Hepatocyte (in vitro differentiated cells): ENCODE measurements around the gene ETV5. TPM values are rescaled to one million over a fixed set of nuclear protein-coding genes. Genes with fewer than 3 reads are reported as not detected.

Source experiments
- DNase-seq: peaks from one replicate; pipeline ENCODE4 v3.0.0-alpha.2; 2016; ENCODE audit warnings: low spot score
- H2AFZ ChIP-seq: fragments of 200-600 bp; sonication (generic); 2 replicates; pipeline ENCODE4 v1.6.0; 2016; ENCODE audit warnings: antibody characterized with exemption, mild to moderate bottlenecking
- H3K27ac ChIP-seq: fragments of 200-600 bp; sonication (generic); 2 replicates; pipeline ENCODE4 v1.5.1; 2016; ENCODE audit warnings: mild to moderate bottlenecking
- H3K27me3 ChIP-seq: fragments of 200-600 bp; sonication (generic); 2 replicates; pipeline ENCODE4 v1.6.1; 2016
- H3K36me3 ChIP-seq: fragments of 200-600 bp; sonication (generic); replicated peaks from 2 replicates; pipeline ENCODE4 v1.5.1; 2016; ENCODE audit warnings: low read depth; ENCODE audit not compliant: insufficient read depth
- H3K4me1 ChIP-seq: fragments of 200-600 bp; sonication (generic); 2 replicates; pipeline ENCODE4 v1.5.1; 2016; ENCODE audit warnings: mild to moderate bottlenecking, moderate library complexity; ENCODE audit not compliant: insufficient read depth
- H3K4me2 ChIP-seq: fragments of 200-600 bp; sonication (generic); 2 replicates; pipeline ENCODE4 v1.6.0; 2016
- H3K4me3 ChIP-seq: fragments of 200-600 bp; sonication (generic); 2 replicates; pipeline ENCODE4 v1.5.1; 2016; ENCODE audit warnings: mild to moderate bottlenecking
- H3K79me2 ChIP-seq: fragments of 200-600 bp; sonication (generic); 2 replicates; pipeline ENCODE4 v1.6.0; 2017; ENCODE audit warnings: mild to moderate bottlenecking
- H3K9me2 ChIP-seq: fragments of 200-600 bp; sonication (generic); replicated peaks from 2 replicates; pipeline ENCODE4 v1.6.0; 2017; ENCODE audit warnings: mild to moderate bottlenecking; ENCODE audit not compliant: insufficient read depth
- H3K9me3 ChIP-seq: fragments of 200-600 bp; sonication (generic); 2 replicates; pipeline ENCODE4 v1.5.1; 2016; ENCODE audit warnings: low read depth, mild to moderate bottlenecking
- H4K20me1 ChIP-seq: fragments of 200-600 bp; sonication (generic); 2 replicates; pipeline ENCODE4 v1.6.0; 2016; ENCODE audit warnings: mild to moderate bottlenecking; ENCODE audit not compliant: insufficient read depth, poor library complexity, severe bottlenecking
- EZH2 ChIP-seq: fragments of 200-600 bp; sonication (generic); IDR thresholded peaks from 2 replicates; pipeline ENCODE4 v1.6.1; 2016; ENCODE audit warnings: antibody characterized with exemption, mild to moderate bottlenecking, borderline replicate concordance
- EZH2phosphoT487 ChIP-seq: fragments of 200-600 bp; sonication (generic); IDR thresholded peaks from one replicate; pipeline ENCODE4 v1.6.1; 2018; ENCODE audit warnings: antibody characterized with exemption, mild to moderate bottlenecking, low read depth, moderate library complexity; ENCODE audit not compliant: unreplicated experiment, severe bottlenecking
- WGBS: methylation state at CpG from one replicate; pipeline ENCODE4 v1.1.6; 2016; ENCODE audit warnings: low lambda C conversion rate; ENCODE audit errors: missing lambda C conversion rate; 5-methylcytosine and 5-hydroxymethylcytosine counted together
- polyA plus RNA-seq: library from polyadenylated mRNA; unstranded; fragments of >200 nt; fragmentation: Nextera tagmentation; extraction: Ambion mirVana; gene quantifications from 2 replicates; pipeline ENCODE4 v1.2.1, GENCODE V29; 2016
- total RNA-seq: library from RNA; depleted of rRNA; stranded (reverse); fragments of >200 nt; gene quantifications from 2 replicates; pipeline ENCODE4 v1.2.3, GENCODE V29; 2014
- TF ChIP-seq, protein P1 (sequence below): fragments of 200-600 bp; sonication (generic); IDR thresholded peaks from 2 replicates; pipeline ENCODE4 v1.5.1; 2016; ENCODE audit warnings: antibody characterized with exemption, mild to moderate bottlenecking; ENCODE audit not compliant: poor library complexity

The ETV5 gene
- total and polyA plus RNA-seq, 2 experiments from 2014 or later, result 12.2 to 15.0 TPM

GRCh38 chr3:186004671-186005070 lies 104.2 kb downstream of the ETV5 start:
- DNase-seq, result no peak
- H3K27me3 ChIP-seq, result no peaks in the 10 kb centered on the region
- H3K4me3 ChIP-seq, result no peak overlapping the region
- no peaks in the 10 kb centered on the region for H4K20me1 ChIP-seq
- H3K36me3 ChIP-seq, result no peaks in the 10 kb centered on the region
- H3K9me2 ChIP-seq, result no peaks in the 10 kb centered on the region
- H2AFZ ChIP-seq, result no peak overlapping the region
- no peaks in the 10 kb centered on the region for H3K79me2 ChIP-seq
- 94% methylated on average over 7 of the region's 7 CpGs for WGBS
- no peaks in the 10 kb centered on the region for H3K4me1 ChIP-seq
- no peak overlapping the region for H3K27ac ChIP-seq
- no peak overlapping the region for H3K4me2 ChIP-seq
- TF ChIP-seq EZH2phosphoT487 (no peak), EZH2 (no peak)
- TF ChIP-seq, protein P1, sequence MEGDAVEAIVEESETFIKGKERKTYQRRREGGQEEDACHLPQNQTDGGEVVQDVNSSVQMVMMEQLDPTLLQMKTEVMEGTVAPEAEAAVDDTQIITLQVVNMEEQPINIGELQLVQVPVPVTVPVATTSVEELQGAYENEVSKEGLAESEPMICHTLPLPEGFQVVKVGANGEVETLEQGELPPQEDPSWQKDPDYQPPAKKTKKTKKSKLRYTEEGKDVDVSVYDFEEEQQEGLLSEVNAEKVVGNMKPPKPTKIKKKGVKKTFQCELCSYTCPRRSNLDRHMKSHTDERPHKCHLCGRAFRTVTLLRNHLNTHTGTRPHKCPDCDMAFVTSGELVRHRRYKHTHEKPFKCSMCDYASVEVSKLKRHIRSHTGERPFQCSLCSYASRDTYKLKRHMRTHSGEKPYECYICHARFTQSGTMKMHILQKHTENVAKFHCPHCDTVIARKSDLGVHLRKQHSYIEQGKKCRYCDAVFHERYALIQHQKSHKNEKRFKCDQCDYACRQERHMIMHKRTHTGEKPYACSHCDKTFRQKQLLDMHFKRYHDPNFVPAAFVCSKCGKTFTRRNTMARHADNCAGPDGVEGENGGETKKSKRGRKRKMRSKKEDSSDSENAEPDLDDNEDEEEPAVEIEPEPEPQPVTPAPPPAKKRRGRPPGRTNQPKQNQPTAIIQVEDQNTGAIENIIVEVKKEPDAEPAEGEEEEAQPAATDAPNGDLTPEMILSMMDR, result no peak
- no peaks in the 10 kb centered on the region for H3K9me3 ChIP-seq

- 79% methylated on average over 3 of the region's 3 CpGs for WGBS
- DNase-seq, result no peak
- no peaks in the 10 kb centered on the region for H3K9me2 ChIP-seq
- H3K4me3 ChIP-seq, result no peak overlapping the region
- H3K79me2 ChIP-seq, result no peaks in the 10 kb centered on the region
- H3K9me3 ChIP-seq, result no peaks in the 10 kb centered on the region
- no peaks in the 10 kb centered on the region for H4K20me1 ChIP-seq
- H3K4me2 ChIP-seq, result no peak overlapping the region
- H2AFZ ChIP-seq, result no peak overlapping the region
- no peak for TF ChIP-seq EZH2
- TF ChIP-seq EZH2phosphoT487, result no peak
- TF ChIP-seq, protein P1, result no peak
- no peak overlapping the region for H3K27ac ChIP-seq
- H3K4me1 ChIP-seq, result no peaks in the 10 kb centered on the region
- H3K36me3 ChIP-seq, result no peaks in the 10 kb centered on the region
- H3K27me3 ChIP-seq, result no peaks in the 10 kb centered on the region
Measured at GRCh38 chr3:186004209-186004608, 104.7 kb downstream of the ETV5 start.

GRCh38 chr3:186003610-186004009 lies 105.3 kb downstream of the ETV5 start:
- 79% methylated on average over 5 of the region's 5 CpGs for WGBS
- Histone ChIP-seq H3K4me2 (no peak overlapping the region), H3K9me3 (no peaks in the 10 kb centered on the region)

More at GRCh38 chr3:186003610-186004009, 105.3 kb downstream of the ETV5 start:
- TF ChIP-seq EZH2 (no peak), EZH2phosphoT487 (no peak)
- TF ChIP-seq, protein P1, result no peak
- no peaks in the 10 kb centered on the region for H4K20me1 ChIP-seq
- no peaks in the 10 kb centered on the region for H3K9me2 ChIP-seq
- H3K4me1 ChIP-seq, result no peaks in the 10 kb centered on the region
- H2AFZ ChIP-seq, result no peak overlapping the region
- no peak overlapping the region for H3K27ac ChIP-seq
- no peaks in the 10 kb centered on the region for H3K79me2 ChIP-seq
- H3K27me3 ChIP-seq, result no peaks in the 10 kb centered on the region
- no peak for DNase-seq
- H3K36me3 ChIP-seq, result no peaks in the 10 kb centered on the region
- H3K4me3 ChIP-seq, result no peak overlapping the region
